H9 (cell line): ENCODE measurements around the gene RAB40C. TPM values are rescaled to one million over a fixed set of nuclear protein-coding genes. Genes with fewer than 3 reads are reported as not detected.

Source experiments
- DNase-seq: peaks from one replicate; pipeline ENCODE4 v3.0.0-alpha.2; 2017
- H2AFZ ChIP-seq: one replicate; pipeline ENCODE4 v1.6.1; 2013; ENCODE audit warnings: mild to moderate bottlenecking, low read length, control low read depth, moderate library complexity
- H2AK5ac ChIP-seq: 2 replicates; pipeline ENCODE4 v1.6.1; 2013; ENCODE audit warnings: low read length, control low read depth, mixed read lengths; ENCODE audit not compliant: insufficient read length
- H2BK120ac ChIP-seq: one replicate; pipeline ENCODE4 v1.6.1; 2013; ENCODE audit warnings: low read depth, mild to moderate bottlenecking, low read length, control low read depth, inconsistent platforms; ENCODE audit not compliant: poor library complexity, severe bottlenecking
- H2BK12ac ChIP-seq: 2 replicates; pipeline ENCODE4 v1.6.1; 2013; ENCODE audit warnings: low read length, control low read depth, mixed read lengths, low read depth; ENCODE audit not compliant: insufficient read length
- H2BK15ac ChIP-seq: 2 replicates; pipeline ENCODE4 v1.6.1; 2013; ENCODE audit warnings: low read depth, low read length, control low read depth
- H2BK20ac ChIP-seq: one replicate; pipeline ENCODE4 v1.6.1; 2013; ENCODE audit warnings: low read depth, mild to moderate bottlenecking, low read length, control low read depth, inconsistent platforms; ENCODE audit not compliant: poor library complexity, severe bottlenecking
- H2BK5ac ChIP-seq: 2 replicates; pipeline ENCODE4 v1.6.1; 2013; ENCODE audit warnings: low read length, control low read depth, mixed read lengths; ENCODE audit not compliant: insufficient read length
- H3K14ac ChIP-seq: 2 replicates; pipeline ENCODE4 v1.6.1; 2013; ENCODE audit warnings: low read length, control low read depth; ENCODE audit not compliant: insufficient read depth
- H3K18ac ChIP-seq: 2 replicates; pipeline ENCODE4 v1.6.1; 2013; ENCODE audit warnings: low read depth, mild to moderate bottlenecking, mixed read lengths, low read length, control low read depth; ENCODE audit not compliant: insufficient read length
- H3K23ac ChIP-seq: 2 replicates; pipeline ENCODE4 v1.6.1; 2013; ENCODE audit warnings: low read length, control low read depth, mixed read lengths, low read depth; ENCODE audit not compliant: insufficient read length
- H3K23me2 ChIP-seq: 2 replicates; pipeline ENCODE4 v1.6.1; 2013; ENCODE audit warnings: low read depth, mild to moderate bottlenecking, mixed read lengths, low read length, control low read depth; ENCODE audit not compliant: insufficient read length, poor library complexity, severe bottlenecking
- H3K27ac ChIP-seq: 2 replicates; pipeline ENCODE4 v1.5.1; 2013; ENCODE audit warnings: low read length, control low read depth, mixed read lengths, low read depth; ENCODE audit not compliant: insufficient read length
- H3K27me3 ChIP-seq: 2 replicates; pipeline ENCODE4 v1.6.1; 2013; ENCODE audit warnings: low read length, control low read depth, inconsistent platforms; ENCODE audit not compliant: insufficient read depth
- H3K4ac ChIP-seq: 2 replicates; pipeline ENCODE4 v1.6.1; 2013; ENCODE audit warnings: low read depth, mild to moderate bottlenecking, control low read depth, inconsistent platforms, low read length, moderate library complexity
- H3K4me1 ChIP-seq: 2 replicates; pipeline ENCODE4 v1.6.1; 2013; ENCODE audit warnings: low read length, control low read depth, inconsistent platforms; ENCODE audit not compliant: insufficient read depth
- H3K4me2 ChIP-seq: 2 replicates; pipeline ENCODE4 v1.6.1; 2013; ENCODE audit warnings: low read length, control low read depth, mixed read lengths; ENCODE audit not compliant: insufficient read length, insufficient read depth
- H3K56ac ChIP-seq: 2 replicates; pipeline ENCODE4 v1.6.1; 2013; ENCODE audit warnings: low read depth, mild to moderate bottlenecking, mixed read lengths, low read length, control low read depth; ENCODE audit not compliant: insufficient read length
- H3K79me1 ChIP-seq: 2 replicates; pipeline ENCODE4 v1.6.1; 2013; ENCODE audit warnings: low read depth, mild to moderate bottlenecking, moderate library complexity, low read length, control low read depth, inconsistent platforms; ENCODE audit not compliant: insufficient read depth, poor library complexity, severe bottlenecking
- H3K79me2 ChIP-seq: 2 replicates; pipeline ENCODE4 v1.6.1; 2013; ENCODE audit warnings: low read length, control low read depth, inconsistent platforms; ENCODE audit not compliant: insufficient read depth
- H3K9ac ChIP-seq: 2 replicates; pipeline ENCODE4 v1.6.1; 2013; ENCODE audit warnings: low read length, control low read depth, mixed read lengths; ENCODE audit not compliant: insufficient read length; ENCODE audit errors: extremely low read depth
- H3K9me3 ChIP-seq: one replicate; pipeline ENCODE4 v1.6.1; 2013; ENCODE audit warnings: low read depth, low read length, inconsistent platforms; ENCODE audit not compliant: control insufficient read depth
- H3T11ph ChIP-seq: one replicate; pipeline ENCODE4 v1.6.1; 2013; ENCODE audit warnings: mild to moderate bottlenecking, low read length, control low read depth, inconsistent platforms
- H4K20me1 ChIP-seq: one replicate; pipeline ENCODE4 v1.6.1; 2013; ENCODE audit not compliant: control insufficient read depth, insufficient read length, insufficient read depth
- H4K5ac ChIP-seq: 2 replicates; pipeline ENCODE4 v1.6.1; 2013; ENCODE audit warnings: low read depth, mild to moderate bottlenecking, mixed read lengths, low read length, control low read depth; ENCODE audit not compliant: insufficient read length
- H4K8ac ChIP-seq: replicated peaks from 2 replicates; pipeline ENCODE4 v1.6.1; 2013; ENCODE audit warnings: low read length, control low read depth, mixed read lengths, low read depth; ENCODE audit not compliant: insufficient read length
- H4K91ac ChIP-seq: 2 replicates; pipeline ENCODE4 v1.6.1; 2013; ENCODE audit warnings: low read depth, mild to moderate bottlenecking, moderate library complexity, mixed read lengths, low read length, control low read depth; ENCODE audit not compliant: insufficient read length
- H3K27ac Mint-ChIP-seq, 3 experiments: 2 replicates in 2 of 3; 3 replicates in 1 of 3; pipeline ENCODE4 v1.8.0; 2020 to 2021; ENCODE audit warnings: mixed read lengths in 3 of 3, mild to moderate bottlenecking in 1 of 3, moderate library complexity in 1 of 3
- H3K27me3 Mint-ChIP-seq: 2 replicates; pipeline ENCODE4 v1.8.0; 2021; ENCODE audit warnings: low read depth, mild to moderate bottlenecking, moderate library complexity, mixed read lengths
- H3K36me3 Mint-ChIP-seq, 3 experiments: 2 replicates in 2 of 3; 3 replicates in 1 of 3; pipeline ENCODE4 v1.8.0; 2020 to 2021; ENCODE audit warnings: low read depth in 3 of 3, mixed read lengths in 3 of 3; ENCODE audit not compliant: insufficient read depth in 1 of 3
- H3K4me1 Mint-ChIP-seq, 2 experiments: 2 replicates each; pipeline ENCODE4 v1.8.0; 2020; ENCODE audit warnings: mixed read lengths in 2 of 2
- H3K4me3 Mint-ChIP-seq, 2 experiments: 2 replicates in 1 of 2; 3 replicates in 1 of 2; pipeline ENCODE4 v1.8.0; 2020 to 2021; ENCODE audit warnings: mild to moderate bottlenecking in 2 of 2, mixed read lengths in 2 of 2, moderate library complexity in 1 of 2
- H3K9me3 Mint-ChIP-seq, 2 experiments: 2 replicates in 1 of 2; 3 replicates in 1 of 2; pipeline ENCODE4 v1.8.0; 2020; ENCODE audit warnings: mild to moderate bottlenecking in 2 of 2, mixed read lengths in 2 of 2, moderate library complexity in 1 of 2
- WGBS: extraction: QIAGEN DNeasy Blood & Tissue Kit; methylation state at CpG from one replicate; pipeline ENCODE4 v1.1.7; 2013; ENCODE audit warnings: missing lambda C conversion rate, low lambda C conversion rate, mixed read lengths; ENCODE audit not compliant: insufficient read length; ENCODE audit errors: extremely low coverage; 5-methylcytosine and 5-hydroxymethylcytosine counted together
- total RNA-seq: library from RNA; stranded (reverse); gene quantifications from 2 replicates; pipeline ENCODE4 v1.2.1, GENCODE V29; 2021
- TF ChIP-seq, protein P1 (sequence below): fragments of 200-600 bp; sonication (generic); conservative IDR thresholded peaks from 3 replicates; pipeline ENCODE4 v1.8.0; 2021; ENCODE audit warnings: antibody characterized with exemption, mild to moderate bottlenecking

RAB40C gene
- total RNA-seq, 1 experiment from 2014 or later: 19.1 TPM

DNA sequence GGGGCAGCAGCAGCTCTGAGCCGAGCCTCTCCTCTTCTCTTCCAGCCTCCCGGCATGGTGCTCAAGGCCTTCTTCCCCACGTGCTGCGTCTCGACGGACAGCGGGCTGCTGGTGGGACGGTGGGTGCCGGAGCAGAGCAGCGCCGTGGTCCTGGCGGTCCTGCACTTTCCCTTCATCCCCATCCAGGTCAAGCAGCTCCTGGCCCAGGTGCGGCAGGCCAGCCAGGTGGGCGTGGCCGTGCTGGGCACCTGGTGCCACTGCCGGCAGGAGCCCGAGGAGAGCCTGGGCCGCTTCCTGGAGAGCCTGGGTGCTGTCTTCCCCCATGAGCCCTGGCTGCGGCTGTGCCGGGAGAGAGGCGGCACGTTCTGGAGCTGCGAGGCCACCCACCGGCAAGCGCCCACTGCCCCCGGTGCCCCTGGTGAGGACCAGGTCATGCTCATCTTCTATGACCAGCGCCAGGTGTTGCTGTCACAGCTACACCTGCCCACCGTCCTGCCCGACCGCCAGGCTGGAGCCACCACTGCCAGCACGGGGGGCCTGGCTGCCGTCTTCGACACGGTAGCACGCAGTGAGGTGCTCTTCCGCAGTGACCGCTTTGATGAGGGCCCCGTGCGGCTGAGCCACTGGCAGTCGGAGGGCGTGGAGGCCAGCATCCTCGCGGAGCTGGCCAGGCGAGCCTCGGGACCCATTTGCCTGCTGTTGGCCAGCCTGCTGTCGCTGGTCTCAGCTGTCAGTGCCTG is 15.7 kb upstream of the RAB40C start:
- H3K27ac Mint-ChIP-seq: no peak overlapping the region
- peaks cover 0 to 4% (median 3%) of the 10 kb centered on the region in 3 experiments; a peak in 4 of 7 replicates for H3K36me3 Mint-ChIP-seq

More for the DNA sequence above, 15.7 kb upstream of the RAB40C start:
- Histone ChIP-seq H2BK20ac (no peak overlapping the region), H2AK5ac (no peak overlapping the region), H3K9ac (no peak overlapping the region), H3K23me2 (peaks cover 5% of the 10 kb centered on the region), H4K91ac (no peak overlapping the region), H3K4ac (no peak overlapping the region), H3K27ac (no peak overlapping the region), H3K23ac (no peak overlapping the region), H3K4me2 (no peak overlapping the region), H3T11ph (no peak overlapping the region), H3K14ac (no peak overlapping the region; the same call in 1 of the 2 replicates), H3K27me3 (no peaks in the 10 kb centered on the region), H3K56ac (no peak overlapping the region), H4K8ac (no peak overlapping the region), H4K5ac (no peak overlapping the region), H2AFZ (no peak overlapping the region), H3K9me3 (no peaks in the 10 kb centered on the region), H2BK5ac (no peak overlapping the region), H3K18ac (no peak overlapping the region), H4K20me1 (no peaks in the 10 kb centered on the region), H2BK120ac (no peak overlapping the region), H2BK15ac (no peak overlapping the region), H3K4me1 (no peaks in the 10 kb centered on the region), H2BK12ac (no peak overlapping the region), H3K79me2 (no peaks in the 10 kb centered on the region; the same call in 1 of the 2 replicates), H3K79me1 (no peaks in the 10 kb centered on the region)
- Mint-ChIP-seq H3K4me3 (no peak overlapping the region), H3K9me3 (no peaks in the 10 kb centered on the region), H3K27me3 (peaks cover under 1% of the 10 kb centered on the region; the same call in 1 of the 2 replicates), H3K4me1 (peaks cover 9 to 24% of the 10 kb centered on the region in 2 experiments)
- WGBS: no CpG with 5 or more reads among the region's 46 CpGs
- TF ChIP-seq, protein P1, sequence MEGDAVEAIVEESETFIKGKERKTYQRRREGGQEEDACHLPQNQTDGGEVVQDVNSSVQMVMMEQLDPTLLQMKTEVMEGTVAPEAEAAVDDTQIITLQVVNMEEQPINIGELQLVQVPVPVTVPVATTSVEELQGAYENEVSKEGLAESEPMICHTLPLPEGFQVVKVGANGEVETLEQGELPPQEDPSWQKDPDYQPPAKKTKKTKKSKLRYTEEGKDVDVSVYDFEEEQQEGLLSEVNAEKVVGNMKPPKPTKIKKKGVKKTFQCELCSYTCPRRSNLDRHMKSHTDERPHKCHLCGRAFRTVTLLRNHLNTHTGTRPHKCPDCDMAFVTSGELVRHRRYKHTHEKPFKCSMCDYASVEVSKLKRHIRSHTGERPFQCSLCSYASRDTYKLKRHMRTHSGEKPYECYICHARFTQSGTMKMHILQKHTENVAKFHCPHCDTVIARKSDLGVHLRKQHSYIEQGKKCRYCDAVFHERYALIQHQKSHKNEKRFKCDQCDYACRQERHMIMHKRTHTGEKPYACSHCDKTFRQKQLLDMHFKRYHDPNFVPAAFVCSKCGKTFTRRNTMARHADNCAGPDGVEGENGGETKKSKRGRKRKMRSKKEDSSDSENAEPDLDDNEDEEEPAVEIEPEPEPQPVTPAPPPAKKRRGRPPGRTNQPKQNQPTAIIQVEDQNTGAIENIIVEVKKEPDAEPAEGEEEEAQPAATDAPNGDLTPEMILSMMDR: no peak
- no peak for DNase-seq
